Tibial artery (tissue), 4 donors: ENCODE results near the gene GBP1.
A peak's percentile ranks its signal among the peaks of the same experiment; 100 is the strongest.
"Not testable (repeated sequence)": the region's sequence is repeated elsewhere in the genome, so short reads cannot be mapped to it uniquely, and the experiment has no call there.

Experiments used
- DNase-seq, 2 donors: peaks; one replicate each; pipeline ENCODE4 v3.0.0-alpha.2; 2019
- H3K27ac ChIP-seq, 2 donors: fragments of 200-600 bp; sonication (generic) in 1 of 2; 1 replicate in 1 of 2; 2 replicates in 1 of 2; pipeline ENCODE4 v1.5.1; 2018 to 2019; ENCODE audit warnings: mild to moderate bottlenecking in 1 of 2
- H3K27me3 ChIP-seq, 2 donors: fragments of 200-600 bp; sonication (generic) in 1 of 2; one replicate each; pipeline versions ENCODE4 v1.5.1 to v1.6.0; 2016 to 2019
- H3K36me3 ChIP-seq, 3 donors: fragments of 200-600 bp; sonication (generic) in 2 of 3; one replicate each; pipeline ENCODE4 v1.5.1; 2016 to 2019; ENCODE audit warnings: mild to moderate bottlenecking in 2 of 3
- H3K4me1 ChIP-seq, 4 donors: fragments of 200-600 bp; sonication (generic) in 2 of 4; 1 replicate in 3 of 4; 2 replicates in 1 of 4; pipeline ENCODE4 v1.5.1; 2016 to 2019
- H3K4me3 ChIP-seq, 2 donors: fragments of 200-600 bp; sonication (generic) in 1 of 2; 1 replicate in 1 of 2; 2 replicates in 1 of 2; pipeline ENCODE4 v1.5.1; 2018 to 2019; ENCODE audit warnings: mild to moderate bottlenecking in 2 of 2
- H3K9me3 ChIP-seq, 3 donors: fragments of 200-600 bp; sonication (generic) in 1 of 3; one replicate each; pipeline ENCODE4 v1.5.1; 2016 to 2019
- CTCF ChIP-seq, 2 experiments: fragments of 200-600 bp in 1 of 2; fragments of 450-650 bp in 1 of 2; IDR thresholded peaks; one replicate each; pipeline ENCODE4 v1.5.1; 2017 to 2019; ENCODE audit warnings: antibody characterized with exemption in 2 of 2, mild to moderate bottlenecking in 1 of 2, moderate library complexity in 1 of 2
- intact Hi-C: fragments of 100-400 bp; cut with DNase I; formaldehyde crosslinking; loops from one replicate; pipeline ENCODE4 v1.15.0; 2023; ENCODE audit warnings: low total_unique reads

The GBP1 gene

GRCh38 chr1:89022167-89022959, 42.6 kb downstream of the GBP1 start, which contains the start of gene GBP3:
TSS of gene GBP3 (minus strand) at chr1:89022866. CDS start at chr1:89020721, 2,145 bp downstream.
- Histone ChIP-seq H3K27ac (peak within 1 kb of the TSS; percentile 72 to 79), H3K4me3 (peak within 1 kb of the TSS; percentile 54 to 60), H3K4me1 (peaks cover 0 to 19% (median 14%) of the 10 kb centered on the region in 4 donors), H3K36me3 (peaks cover 0 to 8% (median 6%) of the 10 kb centered on the region in 3 donors), H3K9me3 (no peaks in the 10 kb centered on the region), H3K27me3 (no peaks in the 10 kb centered on the region)
- DNase-seq: no peak
- intact Hi-C loops: no loop called here
- no peak for TF ChIP-seq CTCF (IDR thresholded peaks at IDR 0.05)

DNA sequence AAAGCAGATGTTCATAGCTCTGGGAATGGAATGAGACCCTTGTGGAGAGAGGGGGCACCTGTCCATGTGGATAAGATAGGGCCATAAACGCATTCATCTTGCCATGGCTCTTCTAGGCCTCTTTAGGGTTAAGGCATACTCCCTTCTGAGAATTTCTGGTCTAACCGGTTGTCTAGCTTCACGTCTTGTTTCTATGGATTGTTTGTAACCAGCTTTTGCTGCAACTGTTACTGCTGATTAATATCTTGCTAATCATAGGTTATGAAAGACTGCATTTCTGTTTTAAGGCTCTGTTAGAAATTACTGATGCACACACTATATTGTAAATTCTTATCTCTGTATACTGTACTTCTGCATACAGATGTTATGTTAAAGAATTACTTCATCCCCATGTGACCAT, 46.7 kb downstream of the GBP1 start:
- H3K27ac ChIP-seq, H3K4me3 ChIP-seq, DNase-seq, H3K27me3 ChIP-seq, H3K9me3 ChIP-seq, intact Hi-C loops: not testable (repeated sequence)
- Histone ChIP-seq H3K36me3 (peaks cover 28 to 35% (median 30%) of the 10 kb centered on the region in 3 donors), H3K4me1 (peaks cover 0 to 19% (median 14%) of the 10 kb centered on the region in 4 donors)

DNA sequence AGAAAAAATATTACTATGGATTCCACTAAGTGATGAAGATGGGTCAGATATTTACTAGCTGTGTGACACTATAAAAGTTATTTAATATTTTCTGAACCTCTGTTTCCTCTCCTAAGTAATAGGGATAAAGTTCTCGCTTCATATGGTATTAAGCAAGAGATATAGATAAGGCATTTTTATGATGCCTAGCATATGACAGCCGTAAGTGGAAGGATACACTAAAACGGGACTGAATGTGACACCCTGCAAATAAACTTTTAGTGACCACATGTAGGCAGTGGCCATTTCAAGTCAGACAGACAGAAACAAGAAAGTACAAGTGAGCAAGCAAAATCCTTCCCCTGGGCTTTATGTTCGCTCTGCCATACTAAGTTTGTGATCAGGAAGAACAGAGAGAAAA, 56.5 kb downstream of the GBP1 start:
- DNase-seq: no peak
- Histone ChIP-seq H3K4me3 (no peak overlapping the region), H3K9me3 (no peaks in the 10 kb centered on the region), H3K27ac (no peak overlapping the region), H3K27me3 (no peaks in the 10 kb centered on the region), H3K36me3 (peaks cover 42 to 63% (median 52%) of the 10 kb centered on the region in 3 donors), H3K4me1 (peaks cover 0 to 10% (median 3%) of the 10 kb centered on the region in 4 donors)
- intact Hi-C loops: loop anchor here (10.0 kb wide), 2 partner anchors 346 to 446 kb away; no protein-coding TSS in a partner anchor
- TF ChIP-seq CTCF (IDR thresholded peaks at IDR 0.05): no peak

GRCh38 chr1:89005286-89006151, 59.5 kb downstream of the GBP1 start:
- intact Hi-C loops: loop anchor here (10.0 kb wide), 2 partner anchors 349 to 449 kb away; no protein-coding TSS in a partner anchor
- TF ChIP-seq CTCF (IDR thresholded peaks at IDR 0.05): no peak
- peak overlapping the region; percentile 23 to 54 for H3K27ac ChIP-seq
- H3K27me3 ChIP-seq: no peaks in the 10 kb centered on the region
- no peaks in the 10 kb centered on the region for H3K9me3 ChIP-seq
- H3K4me3 ChIP-seq: no peak overlapping the region
- peaks cover 23 to 33% (median 31%) of the 10 kb centered on the region in 3 donors for H3K36me3 ChIP-seq
- peak in 1 of 2 donors; percentile 71 for DNase-seq
- H3K4me1 ChIP-seq: peaks cover 0 to 10% (median 3%) of the 10 kb centered on the region in 4 donors
